Natural killer cell (primary cell): ENCODE data around the gene IFITM5. TPM values are rescaled to one million over a fixed set of nuclear protein-coding genes. Genes with fewer than 3 reads are reported as not detected.

Source experiments
- ATAC-seq, 3 donors: fragments of 150-1000 bp in 2 of 3; fragments of 200-7000 bp in 1 of 3; cut with Tn5 transposase; 1 replicate in 1 of 3; 2 replicates in 2 of 3; pipeline ENCODE4 v1.10.0; 2021; ENCODE audit warnings: mild to moderate bottlenecking in 2 of 3, moderate library complexity in 2 of 3
- DNase-seq, 2 donors: peaks; one replicate each; pipeline versions ENCODE4 v3.0.0 to v3.0.0-alpha.2; 2013 to 2021; ENCODE audit warnings: mixed read lengths in 1 of 2
- H3K27ac ChIP-seq: one replicate; pipeline ENCODE4 v1.5.1; 2013; ENCODE audit warnings: mild to moderate bottlenecking, low read length
- H3K27me3 ChIP-seq: one replicate; pipeline ENCODE4 v1.6.1; 2013; ENCODE audit warnings: low read length; ENCODE audit not compliant: control insufficient read depth, insufficient read depth
- H3K36me3 ChIP-seq: one replicate; pipeline ENCODE4 v1.6.1; 2013; ENCODE audit warnings: low read length; ENCODE audit not compliant: control insufficient read depth, insufficient read depth
- H3K4me1 ChIP-seq: one replicate; pipeline ENCODE4 v1.6.1; 2013; ENCODE audit warnings: low read length; ENCODE audit not compliant: control insufficient read depth, insufficient read depth
- H3K4me3 ChIP-seq: one replicate; pipeline ENCODE4 v1.5.1; 2013; ENCODE audit warnings: low read length
- H3K9me3 ChIP-seq: one replicate; pipeline ENCODE4 v1.6.1; 2013; ENCODE audit warnings: low read length; ENCODE audit not compliant: control insufficient read depth, insufficient read depth
- H3K27ac Mint-ChIP-seq, 2 donors: one replicate each; pipeline ENCODE4 v1.8.0; 2022; ENCODE audit warnings: mild to moderate bottlenecking in 2 of 2, mixed read lengths in 2 of 2, moderate library complexity in 1 of 2
- H3K27me3 Mint-ChIP-seq, 2 donors: one replicate each; pipeline ENCODE4 v1.8.0; 2022; ENCODE audit warnings: low read depth in 2 of 2, mixed read lengths in 2 of 2
- H3K36me3 Mint-ChIP-seq: one replicate; pipeline ENCODE4 v1.8.0; 2022; ENCODE audit warnings: mixed read lengths
- H3K4me1 Mint-ChIP-seq, 2 donors: one replicate each; pipeline ENCODE4 v1.8.0; 2022; ENCODE audit warnings: mixed read lengths in 2 of 2
- H3K4me3 Mint-ChIP-seq: one replicate; pipeline ENCODE4 v1.8.0; 2022; ENCODE audit warnings: mild to moderate bottlenecking, moderate library complexity, mixed read lengths
- H3K9me3 Mint-ChIP-seq, 2 donors: one replicate each; pipeline ENCODE4 v1.8.0; 2022; ENCODE audit warnings: mixed read lengths in 2 of 2
- CTCF ChIP-seq: fragments of 200-600 bp; IDR thresholded peaks from one replicate; pipeline ENCODE4 v1.8.0; 2022; ENCODE audit warnings: antibody characterized with exemption
- WGBS: methylation state at CpG from one replicate; pipeline ENCODE4 v1.1.7; 2013; ENCODE audit warnings: missing lambda C conversion rate; ENCODE audit not compliant: insufficient coverage; 5-methylcytosine and 5-hydroxymethylcytosine counted together
- intact Hi-C: fragments of 100-400 bp; cut with micrococcal nuclease; formaldehyde crosslinking; loops from one replicate; pipeline ENCODE4 v1.14.2; 2022
- total RNA-seq, 4 donors: library from RNA; stranded (reverse); fragments of 120-200 nt in 1 of 4; gene quantifications; one replicate each; pipeline versions ENCODE4 v1.2.3 to v1.2.4, GENCODE V29; 2013 to 2022

The IFITM5 gene
- total RNA-seq, 3 donors from 2014 or later (not counting 1 experiment from before 2014, with no cell fraction given): not detected

DNA sequence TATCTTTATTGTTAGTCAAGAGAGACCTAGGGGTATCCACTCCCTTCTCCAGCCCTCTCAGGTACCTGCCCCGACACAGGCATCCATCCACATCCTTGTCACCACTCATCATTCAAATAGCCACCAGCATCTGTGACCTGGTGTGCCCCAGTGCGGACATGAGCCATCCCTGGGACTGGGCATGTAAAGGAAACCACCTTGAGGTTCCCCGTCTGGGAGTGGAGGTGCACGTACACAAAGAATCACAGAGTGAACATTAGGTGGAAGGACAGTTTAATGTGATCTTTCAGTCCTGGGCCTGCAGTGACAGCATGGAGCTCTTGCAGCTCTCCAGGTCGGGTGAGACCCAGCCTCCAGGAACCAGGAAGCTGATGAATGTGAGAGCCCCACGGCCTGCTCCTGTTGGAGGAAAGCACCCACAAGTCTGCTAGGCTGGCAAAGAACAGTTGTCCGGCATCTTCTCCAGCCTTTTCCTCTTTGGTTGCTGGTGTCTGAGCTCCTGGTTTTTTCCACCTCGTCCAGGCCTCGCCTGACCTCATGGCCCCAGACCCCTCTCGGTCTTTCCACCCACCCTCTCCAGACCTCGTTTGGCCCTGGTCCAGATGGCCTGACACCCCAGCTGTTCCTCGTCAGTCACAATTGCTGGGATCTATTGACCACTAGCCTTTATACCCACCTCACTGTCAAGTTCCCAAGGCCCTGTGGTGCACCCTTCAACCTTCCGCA, 46.0 kb downstream of the IFITM5 start:
- intact Hi-C loops: loop anchor here (5.0 kb wide), 2 partner anchors 54 to 194 kb away; partner anchors contain the start of gene IFITM2

DNA sequence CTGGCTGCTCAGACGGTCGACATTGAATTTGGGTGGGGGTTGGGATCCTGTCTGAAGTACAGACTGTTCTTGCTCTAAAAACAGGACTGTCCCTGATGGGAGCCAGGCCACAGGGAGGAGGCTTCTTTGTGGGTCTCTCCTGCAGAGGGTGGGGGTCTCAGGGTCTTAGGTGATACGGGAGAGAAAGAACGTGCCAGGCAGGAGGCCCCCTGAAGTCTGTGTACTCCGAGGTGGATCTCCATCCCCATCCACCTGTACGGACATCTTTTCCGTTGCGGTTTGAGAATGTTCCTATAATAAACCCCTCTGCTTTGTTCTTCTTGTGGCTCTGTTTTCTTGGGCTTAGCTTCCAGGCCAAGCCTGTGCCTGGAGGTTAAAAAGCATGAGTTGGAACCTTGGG, 46.7 kb downstream of the IFITM5 start:
- 94% methylated on average over 8 of the region's 8 CpGs for WGBS
- no peaks in the 10 kb centered on the region for H3K9me3 Mint-ChIP-seq
- H3K27me3 ChIP-seq: no peaks in the 10 kb centered on the region

More for the DNA sequence above, 46.0 kb downstream of the IFITM5 start:
- H3K36me3 Mint-ChIP-seq: peaks cover 24% of the 10 kb centered on the region
- ATAC-seq (no peak), DNase-seq (no peak)
- Histone ChIP-seq H3K4me3 (no peak overlapping the region), H3K27ac (no peak overlapping the region), H3K36me3 (peaks cover 40% of the 10 kb centered on the region), H3K9me3 (no peaks in the 10 kb centered on the region), H3K4me1 (peaks cover 17% of the 10 kb centered on the region), H3K27me3 (no peaks in the 10 kb centered on the region)
- no peak overlapping the region for H3K27ac Mint-ChIP-seq
- no peak for TF ChIP-seq CTCF
- no peaks in the 10 kb centered on the region for H3K9me3 Mint-ChIP-seq
- H3K27me3 Mint-ChIP-seq: no peaks in the 10 kb centered on the region
- no peak overlapping the region for H3K4me3 Mint-ChIP-seq
- WGBS: 93% methylated on average over 13 of the region's 13 CpGs
- H3K4me1 Mint-ChIP-seq: peaks cover 0 to 13% of the 10 kb centered on the region in 2 donors

DNA sequence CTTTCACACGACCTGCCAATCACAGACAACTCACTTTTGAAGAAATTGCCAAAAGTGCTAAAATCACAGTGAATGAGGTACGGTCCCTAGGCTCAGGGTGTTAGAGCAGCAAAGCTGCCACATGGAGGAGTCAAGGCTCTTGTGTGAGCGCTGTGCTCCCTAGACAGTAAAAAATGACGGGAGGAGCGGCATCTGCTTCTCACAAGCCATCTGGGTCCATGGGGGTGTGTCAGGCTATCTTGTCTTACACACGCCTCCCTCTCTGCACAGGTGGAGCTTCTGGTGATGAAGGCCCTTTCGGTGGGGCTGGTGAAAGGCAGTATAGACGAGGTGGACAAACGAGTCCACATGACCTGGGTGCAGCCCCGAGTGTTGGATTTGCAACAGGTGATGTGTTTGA, 47.8 kb downstream of the IFITM5 start:
- no peak for TF ChIP-seq CTCF
- 94% methylated on average over 10 of the region's 10 CpGs for WGBS
- intact Hi-C loops: loop anchor here (2.0 to 5.0 kb wide), 3 partner anchors 56 to 196 kb away; partner anchors contain the start of gene IFITM2
- Mint-ChIP-seq H3K4me3 (no peak overlapping the region), H3K27me3 (no peaks in the 10 kb centered on the region), H3K4me1 (peaks cover 0 to 13% of the 10 kb centered on the region in 2 donors), H3K36me3 (peaks cover 33% of the 10 kb centered on the region), H3K27ac (no peak overlapping the region), H3K9me3 (no peaks in the 10 kb centered on the region)
- Histone ChIP-seq H3K27ac (no peak overlapping the region), H3K4me1 (peaks cover 5% of the 10 kb centered on the region), H3K4me3 (no peak overlapping the region), H3K36me3 (peaks cover 56% of the 10 kb centered on the region), H3K27me3 (no peaks in the 10 kb centered on the region), H3K9me3 (no peaks in the 10 kb centered on the region)
- DNase-seq (peak in 1 of 2 donors; percentile 34), ATAC-seq (no peak)

More for the DNA sequence above, 46.7 kb downstream of the IFITM5 start:
- Mint-ChIP-seq H3K4me1 (peaks cover 0 to 13% of the 10 kb centered on the region in 2 donors), H3K27ac (no peak overlapping the region), H3K36me3 (peaks cover 27% of the 10 kb centered on the region), H3K27me3 (no peaks in the 10 kb centered on the region), H3K4me3 (no peak overlapping the region)
- intact Hi-C loops: loop anchor here (5.0 kb wide), 2 partner anchors 55 to 195 kb away; partner anchors contain the start of gene IFITM2
- Histone ChIP-seq H3K4me1 (peaks cover 14% of the 10 kb centered on the region), H3K9me3 (no peaks in the 10 kb centered on the region), H3K4me3 (no peak overlapping the region), H3K27ac (no peak overlapping the region), H3K36me3 (peaks cover 47% of the 10 kb centered on the region)
- DNase-seq (no peak), ATAC-seq (no peak)
- TF ChIP-seq CTCF: no peak
